HepG2 (cell line): ENCODE data around the gene MTTP. TPM values are rescaled to one million over a fixed set of nuclear protein-coding genes. Genes with fewer than 3 reads are reported as not detected.
A peak's percentile ranks its signal among the peaks of the same experiment; 100 is the strongest.

Experiments
- CCDC6 ChIP-seq: sonication (generic); formaldehyde crosslinking; IDR thresholded peaks from 2 replicates; pipeline ENCODE4 v1.8.1; 2022; ENCODE audit warnings: mild to moderate bottlenecking, missing genetic modification reagents, moderate library complexity
- HMG20B ChIP-seq: conservative IDR thresholded peaks from 2 replicates; pipeline ENCODE4 v1.6.1; 2016; ENCODE audit warnings: missing genetic modification reagents, missing compliant biosample characterization
- HNRNPLL ChIP-seq: fragments of 200-400 bp; formaldehyde crosslinking; IDR thresholded peaks from 2 replicates; pipeline ENCODE4 v1.6.1; 2017; ENCODE audit warnings: mild to moderate bottlenecking, low read depth, low read length; ENCODE audit not compliant: poor library complexity, severe bottlenecking
- NFRKB ChIP-seq: fragments of 450-650 bp; IDR thresholded peaks from 2 replicates; pipeline ENCODE4 v1.6.1; 2017
- PCBP2 ChIP-seq: fragments of 200-400 bp; formaldehyde crosslinking; optimal IDR thresholded peaks from 2 replicates; pipeline ENCODE3; 2018; ENCODE audit warnings: low read length, low read depth; ENCODE audit not compliant: poor library complexity, severe bottlenecking
- POLR2AphosphoS5 ChIP-seq: IDR thresholded peaks from 2 replicates; pipeline ENCODE4 v1.6.1; 2012; ENCODE audit warnings: low read depth, low read length
- TBL1XR1 ChIP-seq: fragments of 150-350 bp; IDR thresholded peaks from 2 replicates; pipeline ENCODE4 v1.6.1; 2014; ENCODE audit warnings: borderline replicate concordance, low read length; ENCODE audit not compliant: partially characterized antibody
- ZFP36L1 ChIP-seq: sonication (generic); formaldehyde crosslinking; IDR thresholded peaks from 2 replicates; pipeline ENCODE4 v1.8.0; 2022; ENCODE audit warnings: mild to moderate bottlenecking, missing genetic modification reagents, moderate library complexity
- ZMYM3 ChIP-seq: sonication (generic); formaldehyde crosslinking; IDR thresholded peaks from 2 replicates; pipeline ENCODE4 v1.5.1; 2020; ENCODE audit warnings: mild to moderate bottlenecking, missing genetic modification reagents
- ZMYM4 ChIP-seq: sonication (generic); formaldehyde crosslinking; IDR thresholded peaks from 2 replicates; pipeline ENCODE4 v1.8.1; 2023; ENCODE audit warnings: mild to moderate bottlenecking, missing genetic modification reagents
- ZNF235 ChIP-seq: sonication (generic); formaldehyde crosslinking; IDR thresholded peaks from 2 replicates; pipeline ENCODE4 v1.8.1; 2023; ENCODE audit warnings: mild to moderate bottlenecking, missing genetic modification reagents, borderline replicate concordance
- ZNF607 ChIP-seq: sonication (generic); formaldehyde crosslinking; IDR thresholded peaks from 2 replicates; pipeline ENCODE4 v1.5.1; 2020; ENCODE audit warnings: missing genetic modification reagents, mild to moderate bottlenecking, borderline replicate concordance
- ZNF678 ChIP-seq: sonication (generic); formaldehyde crosslinking; IDR thresholded peaks from 2 replicates; pipeline ENCODE4 v1.4.0; 2020; ENCODE audit warnings: mild to moderate bottlenecking, missing genetic modification reagents
- ZNF772 ChIP-seq: sonication (generic); formaldehyde crosslinking; IDR thresholded peaks from 2 replicates; pipeline ENCODE4 v1.5.0; 2020; ENCODE audit warnings: mild to moderate bottlenecking, missing genetic modification reagents
- ZNF790 ChIP-seq: sonication (generic); formaldehyde crosslinking; IDR thresholded peaks from 2 replicates; pipeline ENCODE4 v1.8.0; 2022; ENCODE audit warnings: missing genetic modification reagents, mild to moderate bottlenecking, borderline replicate concordance
- ZNF841 ChIP-seq: sonication (generic); formaldehyde crosslinking; IDR thresholded peaks from 2 replicates; pipeline ENCODE4 v1.8.1; 2023; ENCODE audit warnings: missing genetic modification reagents, borderline replicate concordance
- ZSCAN30 ChIP-seq: sonication (generic); formaldehyde crosslinking; IDR thresholded peaks from 2 replicates; pipeline ENCODE4 v1.5.0; 2020; ENCODE audit warnings: mild to moderate bottlenecking, missing genetic modification reagents
- polyA plus RNA-seq, 8 experiments: library from polyadenylated mRNA; depleted of rRNA in 3 of 8; stranded (reverse) in 7 of 8; unstranded in 1 of 8; fragments of >200 nt; fragmentation: Illumina TruSeq in 4 of 8; extraction: Trizol in 4 of 8; gene quantifications; 2 replicates each; pipeline versions ENCODE4 v1.2.1 to v1.2.3, GENCODE V29; 2011 to 2016; ENCODE audit warnings: low read depth in 4 of 8, missing spikeins in 1 of 8, mixed read lengths in 1 of 8; ENCODE audit not compliant: insufficient read depth in 1 of 8
- total RNA-seq, 5 experiments: library from RNA; depleted of rRNA; stranded (reverse); fragments of >200 nt; fragmentation: Illumina TruSeq; extraction: Trizol; gene quantifications; 2 replicates each; pipeline ENCODE4 v1.2.3, GENCODE V29; 2016; ENCODE audit warnings: low read depth in 1 of 5
- TF ChIP-seq, protein P1 (sequence below): IDR thresholded peaks from 2 replicates; pipeline ENCODE4 v1.6.1; 2016; ENCODE audit warnings: missing compliant biosample characterization, missing genetic modification reagents, borderline replicate concordance
- TF ChIP-seq, protein P2 (sequence below): sonication (generic); formaldehyde crosslinking; conservative IDR thresholded peaks from 2 replicates; pipeline ENCODE4 v1.4.0; 2020; ENCODE audit warnings: missing genetic modification reagents
- TF ChIP-seq, protein P3 (sequence below): sonication (generic); formaldehyde crosslinking; conservative IDR thresholded peaks from 2 replicates; pipeline ENCODE4 v1.4.0; 2020; ENCODE audit warnings: missing genetic modification reagents
- TF ChIP-seq, protein P4 (sequence below): sonication (generic); formaldehyde crosslinking; IDR thresholded peaks from 2 replicates; pipeline ENCODE4 v1.8.0; 2022; ENCODE audit warnings: low read depth, missing genetic modification reagents
- TF ChIP-seq, protein P5 (sequence below): sonication (generic); formaldehyde crosslinking; IDR thresholded peaks from 2 replicates; pipeline ENCODE4 v1.4.0; 2020; ENCODE audit warnings: mild to moderate bottlenecking, low read depth, missing genetic modification reagents

MTTP gene
- total and polyA plus RNA-seq, 2 of the 13 experiments (the other 11 are each of a cell fraction or from before 2014, with no cell fraction given), result 84.7 to 102 TPM

DNA sequence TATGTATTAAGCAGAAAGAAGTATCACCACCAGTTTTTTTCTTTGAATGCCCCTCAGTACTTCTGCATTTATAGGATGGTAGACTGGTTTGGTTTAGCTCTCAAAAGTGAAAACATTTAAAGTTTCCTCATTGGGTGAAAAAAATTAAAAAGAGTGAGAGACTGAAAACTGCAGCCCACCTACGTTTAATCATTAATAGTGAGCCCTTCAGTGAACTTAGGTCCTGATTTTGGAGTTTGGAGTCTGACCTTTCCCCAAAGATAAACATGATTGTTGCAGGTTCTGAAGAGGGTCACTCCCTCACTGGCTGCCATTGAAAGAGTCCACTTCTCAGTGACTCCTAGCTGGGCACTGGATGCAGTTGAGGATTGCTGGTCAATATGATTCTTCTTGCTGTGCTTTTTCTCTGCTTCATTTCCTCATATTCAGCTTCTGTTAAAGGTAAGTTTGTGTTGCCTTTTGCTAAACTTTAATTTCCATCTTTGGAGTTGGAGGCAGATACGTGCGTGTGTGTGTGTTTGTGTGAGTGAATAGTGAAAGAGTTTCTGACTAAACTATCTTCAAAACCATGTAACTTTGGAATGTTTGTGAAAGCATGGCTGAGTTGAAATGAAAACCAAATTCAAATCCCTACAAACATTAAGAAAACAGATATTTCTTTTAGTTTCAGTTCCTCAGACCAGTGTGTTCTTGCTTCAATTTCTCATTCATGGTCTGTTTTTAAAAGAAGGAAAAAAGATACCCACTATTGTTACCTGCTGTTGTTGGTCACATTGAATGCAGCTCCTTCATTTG is at the start of gene MTTP (continued):
- TF ChIP-seq, protein P1, sequence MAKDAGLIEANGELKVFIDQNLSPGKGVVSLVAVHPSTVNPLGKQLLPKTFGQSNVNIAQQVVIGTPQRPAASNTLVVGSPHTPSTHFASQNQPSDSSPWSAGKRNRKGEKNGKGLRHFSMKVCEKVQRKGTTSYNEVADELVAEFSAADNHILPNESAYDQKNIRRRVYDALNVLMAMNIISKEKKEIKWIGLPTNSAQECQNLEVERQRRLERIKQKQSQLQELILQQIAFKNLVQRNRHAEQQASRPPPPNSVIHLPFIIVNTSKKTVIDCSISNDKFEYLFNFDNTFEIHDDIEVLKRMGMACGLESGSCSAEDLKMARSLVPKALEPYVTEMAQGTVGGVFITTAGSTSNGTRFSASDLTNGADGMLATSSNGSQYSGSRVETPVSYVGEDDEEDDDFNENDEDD (CRISPR knock-in tag), result 0 out of 2 replicates have a peak, but pooled peaks have one; percentile 17
- TF ChIP-seq HMG20B (CRISPR knock-in tag) (no peak), ZSCAN30 (CRISPR knock-in tag) (no peak), ZNF235 (CRISPR knock-in tag) (no peak), PCBP2 (no peak), ZMYM4 (CRISPR knock-in tag) (peak; percentile 89), CCDC6 (CRISPR knock-in tag) (no peak), NFRKB (no peak), POLR2AphosphoS5 (peak; percentile 97), ZNF678 (CRISPR knock-in tag) (no peak), ZFP36L1 (CRISPR knock-in tag) (no peak), ZNF790 (CRISPR knock-in tag) (no peak), ZMYM3 (CRISPR knock-in tag) (peak; percentile 73; the same call in 1 of the 2 replicates), ZNF772 (CRISPR knock-in tag) (0 out of 2 replicates have a peak, but pooled peaks have one; percentile 43), TBL1XR1 (no peak), ZNF841 (CRISPR knock-in tag) (no peak), HNRNPLL (no peak), ZNF607 (CRISPR knock-in tag) (no peak)
- TF ChIP-seq, protein P2, sequence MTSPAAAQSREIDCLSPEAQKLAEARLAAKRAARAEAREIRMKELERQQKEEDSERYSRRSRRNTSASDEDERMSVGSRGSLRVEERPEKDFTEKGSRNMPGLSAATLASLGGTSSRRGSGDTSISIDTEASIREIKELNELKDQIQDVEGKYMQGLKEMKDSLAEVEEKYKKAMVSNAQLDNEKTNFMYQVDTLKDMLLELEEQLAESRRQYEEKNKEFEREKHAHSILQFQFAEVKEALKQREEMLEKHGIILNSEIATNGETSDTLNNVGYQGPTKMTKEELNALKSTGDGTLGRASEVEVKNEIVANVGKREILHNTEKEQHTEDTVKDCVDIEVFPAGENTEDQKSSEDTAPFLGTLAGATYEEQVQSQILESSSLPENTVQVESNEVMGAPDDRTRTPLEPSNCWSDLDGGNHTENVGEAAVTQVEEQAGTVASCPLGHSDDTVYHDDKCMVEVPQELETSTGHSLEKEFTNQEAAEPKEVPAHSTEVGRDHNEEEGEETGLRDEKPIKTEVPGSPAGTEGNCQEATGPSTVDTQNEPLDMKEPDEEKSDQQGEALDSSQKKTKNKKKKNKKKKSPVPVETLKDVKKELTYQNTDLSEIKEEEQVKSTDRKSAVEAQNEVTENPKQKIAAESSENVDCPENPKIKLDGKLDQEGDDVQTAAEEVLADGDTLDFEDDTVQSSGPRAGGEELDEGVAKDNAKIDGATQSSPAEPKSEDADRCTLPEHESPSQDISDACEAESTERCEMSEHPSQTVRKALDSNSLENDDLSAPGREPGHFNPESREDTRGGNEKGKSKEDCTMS (CRISPR knock-in tag), result no peak
- TF ChIP-seq, protein P3, sequence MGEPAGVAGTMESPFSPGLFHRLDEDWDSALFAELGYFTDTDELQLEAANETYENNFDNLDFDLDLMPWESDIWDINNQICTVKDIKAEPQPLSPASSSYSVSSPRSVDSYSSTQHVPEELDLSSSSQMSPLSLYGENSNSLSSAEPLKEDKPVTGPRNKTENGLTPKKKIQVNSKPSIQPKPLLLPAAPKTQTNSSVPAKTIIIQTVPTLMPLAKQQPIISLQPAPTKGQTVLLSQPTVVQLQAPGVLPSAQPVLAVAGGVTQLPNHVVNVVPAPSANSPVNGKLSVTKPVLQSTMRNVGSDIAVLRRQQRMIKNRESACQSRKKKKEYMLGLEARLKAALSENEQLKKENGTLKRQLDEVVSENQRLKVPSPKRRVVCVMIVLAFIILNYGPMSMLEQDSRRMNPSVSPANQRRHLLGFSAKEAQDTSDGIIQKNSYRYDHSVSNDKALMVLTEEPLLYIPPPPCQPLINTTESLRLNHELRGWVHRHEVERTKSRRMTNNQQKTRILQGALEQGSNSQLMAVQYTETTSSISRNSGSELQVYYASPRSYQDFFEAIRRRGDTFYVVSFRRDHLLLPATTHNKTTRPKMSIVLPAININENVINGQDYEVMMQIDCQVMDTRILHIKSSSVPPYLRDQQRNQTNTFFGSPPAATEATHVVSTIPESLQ (CRISPR knock-in tag), result no peak
- TF ChIP-seq, protein P4, sequence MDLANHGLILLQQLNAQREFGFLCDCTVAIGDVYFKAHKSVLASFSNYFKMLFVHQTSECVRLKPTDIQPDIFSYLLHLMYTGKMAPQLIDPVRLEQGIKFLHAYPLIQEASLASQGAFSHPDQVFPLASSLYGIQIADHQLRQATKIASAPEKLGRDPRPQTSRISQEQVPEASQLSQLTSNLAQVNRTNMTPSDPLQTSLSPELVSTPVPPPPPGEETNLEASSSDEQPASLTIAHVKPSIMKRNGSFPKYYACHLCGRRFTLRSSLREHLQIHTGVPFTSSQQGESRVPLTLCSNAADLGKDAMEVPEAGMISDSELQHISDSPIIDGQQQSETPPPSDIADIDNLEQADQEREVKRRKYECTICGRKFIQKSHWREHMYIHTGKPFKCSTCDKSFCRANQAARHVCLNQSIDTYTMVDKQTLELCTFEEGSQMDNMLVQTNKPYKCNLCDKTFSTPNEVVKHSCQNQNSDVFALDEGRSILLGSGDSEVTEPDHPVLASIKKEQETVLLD, result no peak
- TF ChIP-seq, protein P5, sequence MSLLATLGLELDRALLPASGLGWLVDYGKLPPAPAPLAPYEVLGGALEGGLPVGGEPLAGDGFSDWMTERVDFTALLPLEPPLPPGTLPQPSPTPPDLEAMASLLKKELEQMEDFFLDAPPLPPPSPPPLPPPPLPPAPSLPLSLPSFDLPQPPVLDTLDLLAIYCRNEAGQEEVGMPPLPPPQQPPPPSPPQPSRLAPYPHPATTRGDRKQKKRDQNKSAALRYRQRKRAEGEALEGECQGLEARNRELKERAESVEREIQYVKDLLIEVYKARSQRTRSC, result no peak
